ENCODE results near the gene TOR1B.

TOR1B gene

GRCh38 chr9:129838707-129839259 lies 35.8 kb downstream of the TOR1B start:
- no peak for DNase-seq (ENCODE audit: extremely low spot score)
- ChIA-PET CTCF (interaction anchor here (0.7 to 1.2 kb wide), 2 partner anchors 10 to 22 kb away, joined by 3 to 4 read pairs; no protein-coding TSS in a partner anchor), POLR2A (no interaction called here)
- TF ChIP-seq CTCF (IDR thresholded peaks at IDR 0.05; ENCODE audit: control extremely low read depth, extremely low read depth, low read depth, missing control alignments), result no peak

- DNase-seq (ENCODE audit: extremely low spot score), result no peak
- TF ChIP-seq CTCF (IDR thresholded peaks at IDR 0.05; ENCODE audit: control extremely low read depth, extremely low read depth, low read depth, missing control alignments), result no peak
- ChIA-PET CTCF (interaction anchor here (0.7 to 1.2 kb wide), 2 partner anchors 9 to 21 kb away, joined by 3 to 4 read pairs; no protein-coding TSS in a partner anchor), POLR2A (no interaction called here)
Observed at GRCh38 chr9:129839324-129840023, 36.5 kb downstream of the TOR1B start.

GRCh38 chr9:129840034-129840433 lies 37.0 kb downstream of the TOR1B start:
- TF ChIP-seq CTCF (IDR thresholded peaks at IDR 0.05; ENCODE audit: control extremely low read depth, extremely low read depth, low read depth, missing control alignments), result no peak
- ChIA-PET CTCF (no interaction called here), POLR2A (no interaction called here)
- DNase-seq (ENCODE audit: extremely low spot score), result no peak

- ChIA-PET CTCF (no interaction called here), POLR2A (no interaction called here)
- DNase-seq (ENCODE audit: extremely low spot score), result no peak
- TF ChIP-seq CTCF (IDR thresholded peaks at IDR 0.05; ENCODE audit: control extremely low read depth, extremely low read depth, low read depth, missing control alignments), result no peak
Observed at GRCh38 chr9:129841071-129841470, 38.1 kb downstream of the TOR1B start.

GRCh38 chr9:129845373-129845772 lies 42.4 kb downstream of the TOR1B start:
- DNase-seq (ENCODE audit: extremely low spot score), result no peak
- no peak for TF ChIP-seq CTCF (IDR thresholded peaks at IDR 0.05; ENCODE audit: control extremely low read depth, extremely low read depth, low read depth, missing control alignments)
- CTCF ChIA-PET, result no interaction called here
- POLR2A ChIA-PET, result interaction anchor here (0.7 kb wide), 1 partner anchor 787 kb away, joined by 5 read pairs; no protein-coding TSS in a partner anchor

- CTCF ChIA-PET, result interaction anchor here (0.9 to 1.6 kb wide), 3 partner anchors 10 to 12 kb away, joined by 3 to 4 read pairs (median 3); no protein-coding TSS in a partner anchor
- TF ChIP-seq CTCF (IDR thresholded peaks at IDR 0.05; ENCODE audit: control extremely low read depth, extremely low read depth, low read depth, missing control alignments), result no peak
- POLR2A ChIA-PET, result no interaction called here
- DNase-seq (ENCODE audit: extremely low spot score), result no peak
Observed at GRCh38 chr9:129848712-129849441, 45.9 kb downstream of the TOR1B start.

Data from GM10248 (cell line).